Stimulated activated CD4-positive, alpha-beta T cell treated with anti-CD3 and anti-CD28 coated beads, Interleukin-1b, Interleukin-23, amount 100 ng/mL, for 1 hour (primary cell): ENCODE measurements around the gene GLYR1.
"Not testable (repeated sequence)": the region's sequence is repeated elsewhere in the genome, so short reads cannot be mapped to it uniquely, and the experiment has no call there.

Source experiments
- DNase-seq, 2 donors: peaks; one replicate each; pipeline ENCODE4 v3.0.0-alpha.2; 2020; ENCODE audit warnings: low read depth in 2 of 2

The GLYR1 gene

DNA sequence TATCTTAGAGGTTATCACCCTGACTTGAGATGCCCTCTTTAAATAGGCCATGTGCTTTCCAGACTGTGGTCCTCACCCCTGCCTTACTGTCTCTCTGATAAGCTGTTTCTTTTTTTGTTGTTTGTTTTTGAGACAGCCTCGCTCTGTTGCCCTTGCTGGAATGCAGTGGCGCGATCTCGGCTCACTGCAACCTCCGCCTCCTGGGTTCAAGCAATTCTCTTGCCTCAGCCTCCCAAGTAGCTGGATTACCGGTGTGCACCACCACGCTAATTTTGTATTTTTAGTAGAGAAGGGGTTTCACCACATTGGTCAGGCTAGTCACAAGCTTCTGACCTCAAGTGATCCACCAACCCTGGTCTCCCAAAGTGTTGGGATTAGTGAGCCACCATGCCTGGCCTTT is 58.2 kb downstream of the GLYR1 start:
- no peak for DNase-seq

DNA sequence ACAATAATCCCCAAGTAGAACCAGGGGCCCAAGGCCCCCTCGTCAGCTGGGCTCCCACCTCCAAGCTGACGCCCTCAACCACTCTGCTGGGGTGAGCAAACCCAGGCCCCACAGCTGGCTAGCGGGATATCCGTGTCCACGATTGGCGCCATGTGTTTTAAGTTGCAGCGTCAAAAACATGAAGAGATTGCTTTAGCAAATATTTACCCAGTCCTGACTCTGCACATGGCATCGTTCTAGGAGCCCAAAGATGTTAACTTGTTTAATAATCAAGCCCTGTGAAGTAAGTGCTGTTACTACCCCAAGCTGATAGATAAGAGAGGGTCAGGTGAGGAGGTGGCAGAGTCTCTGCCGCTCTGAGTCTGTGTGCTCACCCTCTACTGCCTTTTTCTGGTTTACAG is 58.6 kb downstream of the GLYR1 start:
- no peak for DNase-seq

DNA sequence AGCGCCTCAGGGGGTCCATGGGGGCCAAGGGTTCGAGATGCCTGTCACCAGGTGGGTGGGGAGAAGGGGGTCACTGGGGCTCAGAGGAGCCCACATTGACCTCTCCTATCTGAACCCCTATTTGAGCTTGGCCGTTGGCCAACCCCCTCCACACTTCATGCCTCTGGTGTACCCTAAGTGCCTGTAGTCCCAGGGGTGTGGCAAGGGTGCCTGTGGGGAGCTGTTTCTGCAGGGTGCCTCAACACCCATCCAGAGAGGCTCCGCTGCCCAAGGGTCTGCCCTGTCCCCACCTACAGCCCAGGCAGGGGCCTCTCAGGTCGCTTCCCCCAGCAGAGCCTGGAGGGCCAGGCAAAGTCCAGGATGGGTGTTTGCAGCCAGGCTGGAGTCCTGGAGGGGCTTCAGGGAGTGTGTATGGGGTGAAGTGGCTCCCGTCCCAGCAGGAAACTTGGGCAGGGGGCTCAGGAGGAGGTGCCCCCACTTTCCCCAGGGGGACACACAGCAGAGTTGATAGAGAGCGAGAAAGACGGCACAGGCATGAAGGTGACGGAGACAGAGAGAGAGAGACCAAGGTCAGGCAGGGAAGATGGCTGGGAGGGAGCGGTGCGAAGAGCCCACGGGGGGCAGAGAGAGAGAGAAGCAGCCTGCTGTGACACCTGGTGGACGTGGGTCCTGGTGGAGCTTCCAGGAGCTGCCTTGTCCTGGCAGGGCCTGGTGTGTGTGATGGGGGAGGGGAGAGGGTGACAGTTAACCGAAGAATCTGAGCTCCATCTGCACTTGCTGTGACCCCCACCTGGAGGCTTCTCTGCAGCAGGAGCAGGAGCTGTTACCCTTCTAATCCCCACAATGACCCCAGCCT is 59.2 kb downstream of the GLYR1 start, which contains the start of gene SEPTIN12:
Gene SEPTIN12, minus strand, starts transcription at position 719 of the 856 bp plus-strand sequence. Its CDS starts 700 bp downstream, at position 19.
- DNase-seq: no peak

DNA sequence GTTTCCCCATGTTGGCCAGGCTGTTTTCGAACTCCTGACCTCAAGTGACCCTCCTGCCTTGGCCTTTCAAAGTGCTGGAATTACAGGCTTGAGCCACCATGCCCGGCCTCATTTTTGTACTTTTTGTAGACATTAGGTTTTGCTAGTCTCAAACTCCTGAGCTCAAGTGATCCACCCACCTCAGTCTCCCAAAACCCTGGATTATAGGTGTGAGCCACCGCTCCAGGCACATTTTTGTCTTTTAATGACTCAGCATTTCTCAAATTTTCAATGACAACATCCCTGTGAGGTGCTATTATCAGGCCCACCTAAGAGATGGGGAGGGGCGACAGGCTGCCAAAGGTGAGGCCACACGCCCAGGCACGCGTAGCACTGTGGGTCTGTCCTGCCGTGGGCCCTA is 60.0 kb downstream of the GLYR1 start:
- no peak for DNase-seq

DNA sequence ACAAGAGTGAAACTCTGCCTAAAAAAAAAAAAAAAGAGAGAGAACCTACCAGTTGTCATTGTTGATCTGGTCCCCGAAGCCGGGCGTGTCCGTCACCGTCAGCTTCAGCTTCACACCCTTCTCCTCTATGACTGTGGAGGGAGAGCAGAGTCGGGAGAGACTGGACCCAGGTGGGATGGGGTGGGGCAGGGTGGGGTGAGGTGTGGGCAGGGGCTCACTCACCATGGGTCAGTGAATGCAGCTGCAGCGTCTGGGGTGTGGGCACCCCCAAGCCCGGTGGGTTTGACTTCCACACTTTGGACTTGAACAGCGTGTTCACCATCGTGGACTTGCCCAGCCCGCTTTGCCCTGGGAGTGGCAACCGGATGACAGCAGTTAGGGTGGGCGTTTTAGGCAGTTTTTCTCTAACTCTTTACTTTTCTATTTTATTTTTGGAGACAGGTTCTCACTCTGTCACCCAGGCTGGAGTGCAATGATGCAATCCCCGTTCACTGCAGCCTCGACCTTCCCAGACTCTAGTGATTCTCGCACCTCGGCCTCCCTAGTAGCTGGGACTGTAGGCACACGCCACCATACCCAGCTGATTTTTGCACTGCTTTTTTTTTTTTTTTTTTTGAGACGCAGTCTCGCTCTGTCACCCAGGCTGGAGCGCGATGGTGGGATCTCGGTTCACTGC is 61.2 kb downstream of the GLYR1 start:
- no peak for DNase-seq

DNA sequence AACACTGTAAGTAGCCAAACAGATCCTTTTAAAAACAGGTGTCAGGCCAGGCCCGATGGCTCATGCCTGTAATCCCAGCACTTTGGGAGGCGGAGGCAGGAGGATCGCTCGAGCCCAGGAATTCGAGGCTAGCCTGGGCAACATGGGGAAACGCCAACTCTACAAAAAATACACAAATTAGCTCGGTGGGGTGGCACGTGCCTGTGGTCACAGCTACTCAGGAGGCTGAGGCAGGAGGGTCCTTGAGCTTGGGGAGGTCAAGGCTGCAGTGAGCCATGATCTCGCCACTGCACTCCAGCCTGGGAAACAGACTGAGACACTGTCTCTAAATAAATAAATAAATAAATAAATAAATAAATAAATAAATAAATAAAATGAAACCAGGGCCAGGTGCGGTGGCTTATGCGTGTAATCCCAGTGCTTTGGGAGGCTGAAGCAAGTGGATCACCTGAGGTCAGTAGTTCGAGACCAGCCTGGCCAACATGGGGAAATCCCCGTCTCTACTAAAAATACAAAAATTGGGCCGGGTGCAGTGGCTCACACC is 62.6 kb downstream of the GLYR1 start:
- DNase-seq: not testable (repeated sequence)

DNA sequence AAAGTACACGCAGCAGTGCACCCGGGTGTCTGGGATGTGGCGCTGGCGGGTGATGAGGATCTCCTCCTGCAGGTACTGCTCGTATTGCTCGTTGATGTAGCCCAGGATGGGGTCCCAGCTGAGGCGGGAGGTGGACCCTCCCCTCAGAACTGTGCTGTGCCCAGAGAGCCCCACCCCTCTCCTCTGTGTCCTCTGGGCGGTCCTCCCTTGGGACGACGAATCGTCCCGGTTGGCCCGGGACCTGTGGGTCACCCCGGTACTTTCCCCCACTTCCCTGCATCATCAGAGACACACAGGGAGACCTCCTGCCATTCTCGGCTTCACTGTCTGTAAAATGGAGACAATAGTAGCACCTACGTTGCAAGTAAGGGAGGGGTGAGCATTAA is 63.1 kb downstream of the GLYR1 start:
- DNase-seq: no peak

DNA sequence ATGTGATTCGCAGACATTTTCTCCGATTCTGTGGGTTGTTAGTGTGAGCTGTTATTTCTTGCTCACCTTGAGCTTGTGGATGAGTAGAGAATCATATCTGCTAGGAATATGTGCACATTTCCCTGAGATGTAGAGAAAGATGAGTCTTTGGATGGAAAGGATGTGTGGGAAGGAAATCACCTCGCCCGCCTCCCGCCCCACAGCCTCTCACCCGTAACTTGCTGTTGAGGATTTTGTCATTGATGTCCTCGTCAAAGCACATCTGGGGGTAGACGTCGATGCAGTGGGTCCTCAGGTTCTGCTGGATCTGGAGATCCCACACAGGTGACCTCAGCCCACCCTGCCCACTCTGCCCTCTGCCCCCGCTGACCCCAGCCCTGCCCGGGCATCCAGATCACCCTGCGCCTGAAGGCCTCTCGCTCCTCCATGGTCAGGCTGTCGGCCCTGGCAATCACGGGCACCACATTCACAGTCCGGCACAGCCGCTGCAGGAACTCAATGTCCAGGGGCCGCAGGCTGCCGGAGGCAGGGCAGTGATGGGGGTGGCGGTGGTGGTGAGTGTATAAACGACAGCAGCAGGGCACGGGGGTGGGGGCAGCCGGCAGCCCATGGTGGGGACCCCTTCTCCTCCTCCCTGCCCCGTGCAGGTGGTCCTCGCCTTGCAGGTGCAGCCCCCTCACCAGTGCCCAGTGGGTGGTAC is 63.7 kb downstream of the GLYR1 start:
- DNase-seq: no peak

DNA sequence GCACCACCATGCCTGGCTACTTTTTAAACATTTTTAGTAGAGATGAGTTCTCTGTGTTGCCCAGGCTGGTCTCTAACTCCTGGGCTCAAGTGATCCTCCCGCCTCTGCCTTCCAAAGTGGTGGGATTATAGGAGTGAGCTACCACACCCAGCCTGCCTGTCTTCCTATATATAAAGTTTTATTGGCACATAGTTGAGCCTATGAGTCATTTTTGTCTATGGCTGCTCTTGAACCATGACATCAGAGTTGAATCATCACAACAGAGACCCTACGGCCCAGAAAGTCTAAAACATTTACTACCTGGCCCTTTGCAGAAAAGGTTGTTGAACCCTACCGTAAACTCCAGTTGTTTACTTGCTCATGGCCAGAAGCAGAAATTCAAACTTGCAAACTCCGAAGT is 66.9 kb downstream of the GLYR1 start:
- DNase-seq: no peak

DNA sequence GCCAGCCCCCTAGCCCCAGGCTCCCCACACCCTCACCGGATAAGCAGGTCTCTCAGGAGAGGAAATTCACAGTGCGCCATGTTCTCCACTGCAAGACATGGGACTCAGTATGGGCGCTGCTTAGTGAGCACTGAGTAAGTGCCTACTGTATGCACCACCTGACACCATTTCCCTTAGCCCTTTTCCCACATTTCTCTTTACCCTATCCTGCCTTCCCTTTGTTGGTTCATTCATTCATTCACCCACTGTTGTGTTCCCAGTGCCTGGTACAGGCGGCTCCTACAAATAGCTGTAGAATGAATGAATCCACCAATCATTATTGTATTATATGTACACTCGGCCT is 69.1 kb downstream of the GLYR1 start:
- DNase-seq: no peak

DNA sequence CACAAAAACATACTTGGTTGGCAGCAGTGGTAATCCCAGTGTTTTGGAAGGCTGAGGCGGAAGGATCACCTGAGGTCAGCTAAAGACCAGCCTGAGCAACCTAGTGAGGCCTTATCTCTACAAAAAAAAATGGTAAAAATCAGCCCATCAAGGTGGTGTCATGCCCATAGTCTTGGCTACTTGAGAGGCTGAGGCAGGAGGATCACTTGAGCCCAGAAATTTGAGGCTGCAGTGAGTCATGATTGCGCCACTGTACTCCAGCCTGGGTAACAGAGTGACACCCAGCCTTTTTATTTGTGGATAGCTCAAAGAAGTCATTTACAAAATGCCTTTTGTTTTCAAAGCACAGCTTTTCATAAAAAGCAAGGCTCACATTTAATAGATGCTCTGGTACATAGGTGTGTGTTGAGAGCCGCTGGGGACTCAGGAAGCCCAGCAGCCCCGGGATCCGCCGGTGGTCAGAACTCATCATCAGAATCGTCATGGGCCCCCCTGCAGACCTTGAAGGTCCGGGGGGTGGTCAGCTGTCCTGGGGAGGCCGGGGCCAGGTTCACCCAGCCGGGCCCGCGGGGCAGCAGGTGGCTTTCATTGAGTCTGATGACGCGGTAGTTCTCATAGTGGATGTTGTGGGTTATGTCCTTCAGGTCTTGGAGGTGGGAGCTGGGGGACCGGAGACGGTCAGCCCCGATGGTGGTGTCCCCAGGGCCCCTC is 69.6 kb downstream of the GLYR1 start:
- DNase-seq: no peak

DNA sequence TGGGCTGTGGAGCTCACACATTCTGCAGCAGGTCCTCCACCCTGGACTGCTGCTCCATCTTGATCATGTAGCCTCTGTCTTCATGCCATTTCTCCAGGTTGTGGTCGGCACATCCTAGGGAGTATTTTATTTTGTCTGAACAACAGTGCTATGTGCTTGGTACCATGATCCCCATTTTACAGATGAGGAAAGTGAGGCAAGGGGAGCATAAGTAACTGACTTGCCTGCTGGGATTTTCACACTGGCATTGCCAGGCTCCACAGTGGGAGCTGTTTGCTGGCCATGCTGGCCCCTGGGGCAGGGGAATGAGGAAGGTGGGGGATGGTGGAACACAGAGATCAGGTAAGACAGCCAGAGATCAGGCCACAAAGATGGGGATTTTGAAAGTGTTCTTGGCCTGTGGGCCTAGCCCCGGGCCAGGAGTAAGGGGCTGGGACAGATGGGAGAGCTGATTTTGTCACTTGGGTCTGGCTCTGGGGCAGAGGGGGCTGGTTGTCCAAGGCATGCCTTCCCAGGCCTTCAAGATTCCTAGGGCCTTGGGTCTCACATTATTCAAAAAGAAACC is 70.9 kb downstream of the GLYR1 start:
- DNase-seq: no peak

DNA sequence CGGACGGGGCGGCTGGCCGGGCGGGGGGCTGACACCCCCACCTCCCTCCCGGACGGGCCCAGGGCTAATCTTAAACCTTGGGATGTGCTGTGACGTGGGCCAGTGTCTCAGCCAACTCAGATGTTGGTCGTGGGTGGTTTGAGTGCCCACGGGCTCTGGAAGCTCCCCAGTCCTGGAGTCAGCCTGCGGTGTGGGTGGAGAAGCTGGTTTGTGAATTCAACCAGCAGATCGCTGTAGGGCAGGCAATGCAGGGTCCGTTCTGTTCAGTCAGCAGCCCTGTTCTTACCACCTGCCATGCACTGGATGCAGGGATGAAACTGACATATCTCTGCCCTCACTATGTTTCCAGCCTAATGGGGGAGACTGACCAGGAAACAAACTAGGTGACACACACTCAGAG is 72.1 kb downstream of the GLYR1 start:
- no peak for DNase-seq

DNA sequence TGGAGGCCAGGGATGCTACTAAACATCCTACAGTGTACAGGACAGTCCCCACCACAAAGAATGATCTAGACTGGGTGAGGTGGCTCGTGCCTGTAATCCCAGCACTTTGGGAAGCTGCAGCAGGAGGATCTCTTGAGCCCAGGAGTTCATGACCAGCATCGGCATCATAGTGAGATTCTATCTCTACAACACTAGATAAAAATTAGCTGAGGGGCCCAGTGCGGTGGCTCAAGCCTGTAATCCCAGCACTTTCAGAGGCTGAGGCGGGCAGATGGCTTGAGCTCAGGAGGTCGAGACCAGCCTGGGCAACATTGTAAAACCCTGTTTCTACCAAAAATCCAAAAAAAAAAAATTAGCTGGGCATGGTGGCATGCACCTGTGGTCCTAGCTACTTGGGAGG is 74.7 kb downstream of the GLYR1 start:
- no peak for DNase-seq

DNA sequence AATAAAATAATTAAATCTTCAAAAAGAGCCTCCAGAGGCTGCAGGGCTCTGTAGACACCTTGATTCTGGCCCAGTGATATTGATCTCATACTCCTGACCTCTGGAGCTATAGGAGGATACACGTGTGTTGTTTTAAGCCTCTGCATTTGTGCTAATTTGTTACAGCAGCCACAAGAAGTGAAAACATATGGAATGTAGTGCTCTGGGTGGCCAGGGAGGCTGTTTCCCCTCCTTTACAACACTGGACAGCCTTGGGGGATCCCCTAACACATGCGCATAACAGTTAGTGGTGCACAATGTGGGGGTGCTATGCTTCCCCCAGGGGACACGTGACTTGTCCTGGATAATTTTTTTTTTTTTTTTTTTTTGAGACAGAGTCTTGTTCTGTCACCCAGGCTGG is 75.4 kb downstream of the GLYR1 start:
- no peak for DNase-seq

DNA sequence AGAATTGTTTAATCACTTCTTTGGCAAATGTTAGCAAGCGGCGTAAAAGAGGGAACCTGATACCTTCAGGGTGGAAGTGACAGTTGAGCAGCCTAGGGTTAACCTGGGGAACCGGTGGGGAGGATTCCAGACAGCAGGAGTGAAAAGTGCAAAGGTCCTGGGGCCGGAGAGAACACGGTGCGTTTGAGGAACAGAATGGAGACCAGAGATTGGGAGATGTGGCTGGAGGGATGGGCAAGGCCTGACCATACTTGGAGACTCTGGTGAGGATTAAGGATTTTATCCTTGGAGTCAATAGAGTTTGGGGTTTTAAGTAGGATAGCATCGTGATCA is 77.8 kb downstream of the GLYR1 start:
- no peak for DNase-seq

DNA sequence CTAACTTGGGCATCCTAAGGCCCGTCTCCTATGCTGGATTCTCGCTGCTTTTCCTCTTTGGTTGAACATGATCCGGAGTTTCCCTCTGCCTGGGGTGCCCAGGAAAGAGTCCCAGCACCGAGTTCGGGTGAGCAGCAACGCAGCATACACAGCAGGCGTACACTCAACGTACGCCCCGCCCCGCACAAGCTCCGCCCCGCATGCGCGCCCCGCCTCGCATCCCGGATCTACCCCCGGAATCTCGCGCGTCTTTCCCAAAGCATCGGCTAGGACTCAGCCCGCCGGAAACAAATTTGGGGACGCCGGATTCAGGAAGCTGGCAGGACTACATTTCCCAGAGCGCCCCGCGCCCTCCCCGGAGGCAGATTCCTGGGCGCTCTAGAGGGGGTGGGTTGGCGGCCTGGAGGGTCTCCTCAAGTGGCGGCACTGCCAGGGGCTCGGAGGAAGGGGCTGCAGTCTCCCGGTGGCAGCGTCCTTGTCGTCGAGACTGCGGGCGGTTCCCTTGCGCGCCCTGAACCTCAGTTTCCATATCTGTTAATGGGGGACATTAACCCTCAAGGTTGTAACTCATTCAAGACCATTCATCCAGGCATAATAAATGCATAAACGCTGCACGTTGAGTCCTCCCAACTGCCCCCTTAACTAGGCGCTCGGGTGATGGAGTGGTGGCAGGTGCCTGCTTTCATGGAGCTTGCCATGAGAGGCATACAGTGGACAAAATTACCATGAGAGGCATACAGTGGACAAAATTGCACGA is 78.4 kb downstream of the GLYR1 start:
- peak; percentile 58 to 78 for DNase-seq

DNA sequence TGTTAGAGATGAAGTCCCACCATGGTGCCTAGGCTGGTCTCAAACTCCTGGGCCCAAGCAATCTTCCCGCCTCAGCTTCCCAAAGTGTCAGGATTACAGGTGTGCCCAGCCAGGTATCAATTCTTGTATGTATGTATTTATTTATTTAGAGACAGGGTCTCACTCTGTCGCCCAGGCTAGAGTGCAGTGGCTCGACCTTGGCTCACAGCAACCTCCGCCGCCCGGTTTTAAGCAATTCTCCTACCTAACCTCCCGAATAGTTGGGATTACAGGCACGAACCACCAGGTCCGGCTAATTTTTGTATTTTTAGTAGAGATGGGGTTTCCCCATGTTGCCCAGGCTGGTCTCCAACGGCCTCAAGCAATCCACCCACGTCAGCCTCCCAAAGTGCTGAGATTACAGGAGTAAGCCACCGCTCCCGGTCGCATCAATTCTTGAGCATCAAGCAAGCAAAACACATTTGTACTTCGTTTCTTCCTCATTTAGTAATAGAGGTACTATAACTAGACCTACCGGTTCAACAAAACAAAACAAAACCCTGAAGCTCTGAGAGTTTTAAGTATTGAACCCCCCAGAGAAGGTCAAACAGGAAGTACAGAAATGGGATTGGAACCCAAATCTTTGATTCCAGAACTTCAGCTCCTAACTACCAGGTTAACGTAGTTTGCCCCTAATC is 79.1 kb downstream of the GLYR1 start:
- no peak for DNase-seq

DNA sequence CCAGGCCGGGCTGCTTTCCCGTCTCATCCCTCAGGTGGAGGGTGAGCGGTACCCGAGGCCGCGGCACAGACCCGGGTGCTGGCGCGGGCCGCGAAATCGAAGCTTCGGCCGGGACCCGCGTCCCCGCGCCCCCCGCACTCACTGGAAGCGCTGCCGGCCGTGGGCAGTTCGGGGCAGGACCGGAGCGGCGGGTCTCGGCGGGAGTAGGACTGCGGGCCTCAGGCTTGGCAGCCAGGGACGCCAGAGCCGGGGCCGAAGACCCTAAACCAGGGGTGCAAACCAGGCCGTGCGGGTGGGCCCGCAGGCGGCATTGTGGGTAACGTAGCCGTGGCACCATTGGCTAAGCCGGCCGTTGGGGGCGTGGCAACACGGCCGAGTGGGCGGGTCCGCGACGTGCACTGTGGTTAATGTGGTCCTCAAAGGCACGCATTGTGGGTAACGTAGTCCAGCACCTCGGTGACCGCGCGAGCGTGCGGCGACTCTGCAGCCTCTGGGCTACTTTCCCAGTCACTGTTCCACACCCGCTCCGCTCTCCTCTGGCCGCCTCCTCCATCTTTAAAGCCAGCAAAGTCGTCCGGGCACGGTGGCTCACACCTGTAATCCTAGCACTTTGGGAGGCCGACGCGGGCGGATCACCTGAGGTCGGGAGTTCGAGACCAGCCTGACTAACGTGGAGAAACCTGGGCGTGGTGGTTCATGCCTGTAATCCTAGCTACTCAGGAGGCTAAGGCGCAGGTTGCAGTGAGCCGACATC is 80.0 kb downstream of the GLYR1 start, which contains the start of gene ZNF500:
Gene ZNF500, minus strand, starts transcription at position 288 of the 754 bp plus-strand sequence. CDS start 1,184 bp downstream, outside the sequence.
- peak; percentile 82 to 98 for DNase-seq
